MM.1S (cell line): ENCODE results near the gene DBF4.

Experiments
- CTCF ChIP-seq: fragments of 300-600 bp; sonication (generic); IDR thresholded peaks from 2 replicates; pipeline ENCODE4 v1.5.1; 2016; ENCODE audit warnings: antibody characterized with exemption, low read length, mixed read lengths
- EZH2 ChIP-seq: fragments of 300-600 bp; sonication (generic); optimal IDR thresholded peaks from 2 replicates; pipeline ENCODE3; 2017; ENCODE audit warnings: low read depth, mild to moderate bottlenecking, antibody characterized with exemption, low read length, mixed read lengths

- TF ChIP-seq CTCF (no peak), EZH2 (no peak)
Measured at GRCh38 chr7:87885018-87885417, 8.7 kb downstream of the DBF4 start.
